Loucy (cell line): ENCODE measurements around the gene PHGDH.

ENCODE experiments used
- EZH2phosphoT487 ChIP-seq: fragments of 200-600 bp; IDR thresholded peaks from 2 replicates; pipeline ENCODE4 v1.6.1; 2018; ENCODE audit warnings: antibody characterized with exemption, mild to moderate bottlenecking, moderate library complexity, borderline replicate concordance
- TF ChIP-seq, protein P1 (sequence below): fragments of 200-600 bp; sonication (generic); conservative IDR thresholded peaks from 2 replicates; pipeline ENCODE4 v1.5.1; 2014; ENCODE audit warnings: mild to moderate bottlenecking, antibody characterized with exemption, low read length

DNA sequence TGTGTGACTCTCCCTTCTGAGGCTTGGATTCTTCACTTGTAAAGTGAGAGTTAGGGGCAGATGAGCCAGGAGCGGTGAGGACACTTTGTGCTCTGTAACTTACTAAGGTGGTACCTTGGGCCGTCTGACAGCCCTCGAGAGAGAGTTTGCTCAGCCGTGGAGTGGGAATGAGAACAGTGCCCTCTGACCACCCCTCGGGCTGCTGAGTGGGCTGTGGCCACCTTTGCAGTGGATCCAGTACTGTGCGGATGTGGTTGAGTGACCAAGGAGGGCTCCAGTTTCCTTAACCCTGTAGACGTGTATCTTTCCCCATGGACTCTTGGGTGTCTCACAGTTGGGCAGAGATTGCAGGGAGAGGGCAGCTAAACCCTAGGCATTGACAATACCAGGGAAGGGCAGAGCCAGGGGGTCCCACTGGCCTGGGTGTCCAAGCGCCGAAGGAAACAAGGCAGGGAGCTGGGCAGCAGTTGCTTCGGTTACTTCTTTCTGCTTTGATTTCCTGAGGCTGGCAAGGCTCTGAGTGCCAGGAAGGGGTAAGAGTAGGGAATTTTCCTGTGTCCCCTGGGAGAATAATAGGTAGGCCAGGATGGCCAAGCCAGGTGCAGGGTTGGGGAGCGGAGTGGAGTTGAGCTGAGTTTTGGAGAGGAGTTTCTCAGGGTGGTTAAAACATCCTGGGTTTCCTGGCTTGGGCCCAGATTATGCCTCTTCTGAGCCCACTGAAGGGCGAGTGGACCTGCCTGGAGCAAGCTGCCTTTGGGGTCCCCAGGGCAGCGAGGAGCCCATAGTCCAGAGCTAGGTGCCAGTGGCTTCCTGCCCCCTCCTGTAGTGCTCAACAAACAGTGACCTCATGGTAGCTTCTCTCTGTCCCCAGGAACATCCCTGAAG lies 29.4 kb downstream of the PHGDH start:
- TF ChIP-seq, protein P1, sequence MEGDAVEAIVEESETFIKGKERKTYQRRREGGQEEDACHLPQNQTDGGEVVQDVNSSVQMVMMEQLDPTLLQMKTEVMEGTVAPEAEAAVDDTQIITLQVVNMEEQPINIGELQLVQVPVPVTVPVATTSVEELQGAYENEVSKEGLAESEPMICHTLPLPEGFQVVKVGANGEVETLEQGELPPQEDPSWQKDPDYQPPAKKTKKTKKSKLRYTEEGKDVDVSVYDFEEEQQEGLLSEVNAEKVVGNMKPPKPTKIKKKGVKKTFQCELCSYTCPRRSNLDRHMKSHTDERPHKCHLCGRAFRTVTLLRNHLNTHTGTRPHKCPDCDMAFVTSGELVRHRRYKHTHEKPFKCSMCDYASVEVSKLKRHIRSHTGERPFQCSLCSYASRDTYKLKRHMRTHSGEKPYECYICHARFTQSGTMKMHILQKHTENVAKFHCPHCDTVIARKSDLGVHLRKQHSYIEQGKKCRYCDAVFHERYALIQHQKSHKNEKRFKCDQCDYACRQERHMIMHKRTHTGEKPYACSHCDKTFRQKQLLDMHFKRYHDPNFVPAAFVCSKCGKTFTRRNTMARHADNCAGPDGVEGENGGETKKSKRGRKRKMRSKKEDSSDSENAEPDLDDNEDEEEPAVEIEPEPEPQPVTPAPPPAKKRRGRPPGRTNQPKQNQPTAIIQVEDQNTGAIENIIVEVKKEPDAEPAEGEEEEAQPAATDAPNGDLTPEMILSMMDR, result no peak
- TF ChIP-seq EZH2phosphoT487, result no peak
